Mesenchymal stem cell (in vitro differentiated cells and primary cell): ENCODE results near the gene ESPL1.

Source experiments
- DNase-seq: peaks from one replicate; pipeline ENCODE4 v3.0.0-alpha.2; 2013
- H2AFZ ChIP-seq: one replicate; pipeline ENCODE4 v1.6.1; 2013; ENCODE audit warnings: low read depth, mild to moderate bottlenecking, control low read depth, inconsistent platforms, low read length, moderate library complexity
- H2AK5ac ChIP-seq: 2 replicates; pipeline ENCODE4 v1.6.1; 2013; ENCODE audit warnings: low read length, moderate library complexity, mild to moderate bottlenecking, inconsistent platforms; ENCODE audit not compliant: severe bottlenecking
- H2BK120ac ChIP-seq: one replicate; pipeline ENCODE4 v1.6.1; 2013; ENCODE audit warnings: low read depth, mild to moderate bottlenecking, inconsistent platforms, low read length, moderate library complexity
- H2BK12ac ChIP-seq, 2 experiments: one replicate each; pipeline ENCODE4 v1.6.1; 2013; ENCODE audit warnings: inconsistent platforms in 2 of 2, low read length in 2 of 2, mild to moderate bottlenecking in 2 of 2, moderate library complexity in 2 of 2, control low read depth in 1 of 2
- H2BK15ac ChIP-seq: one replicate; pipeline ENCODE4 v1.6.1; 2013; ENCODE audit warnings: mild to moderate bottlenecking, low read depth, inconsistent platforms; ENCODE audit not compliant: poor library complexity, severe bottlenecking
- H2BK5ac ChIP-seq: 2 replicates; pipeline ENCODE4 v1.6.1; 2013; ENCODE audit warnings: low read depth, mild to moderate bottlenecking, low read length, control low read depth, inconsistent platforms; ENCODE audit not compliant: poor library complexity, severe bottlenecking
- H3K14ac ChIP-seq, 2 experiments: one replicate each; pipeline ENCODE4 v1.6.1; 2013; ENCODE audit warnings: inconsistent platforms in 2 of 2, low read length in 2 of 2, control low read depth in 1 of 2, mild to moderate bottlenecking in 1 of 2, moderate library complexity in 1 of 2
- H3K18ac ChIP-seq, 2 experiments: one replicate each; pipeline ENCODE4 v1.6.1; 2013; ENCODE audit warnings: inconsistent platforms in 2 of 2, low read length in 2 of 2, control low read depth in 1 of 2, low read depth in 1 of 2, mild to moderate bottlenecking in 1 of 2
- H3K23ac ChIP-seq, 2 experiments: one replicate each; pipeline ENCODE4 v1.6.1; 2013; ENCODE audit warnings: inconsistent platforms in 2 of 2, low read length in 2 of 2, mild to moderate bottlenecking in 2 of 2, moderate library complexity in 2 of 2, control low read depth in 1 of 2
- H3K27ac ChIP-seq: 2 replicates; pipeline ENCODE4 v1.5.1; 2013; ENCODE audit warnings: mild to moderate bottlenecking, moderate library complexity, low read length, control low read depth, inconsistent platforms; ENCODE audit not compliant: poor library complexity, severe bottlenecking
- H3K27me3 ChIP-seq, 2 experiments: 2 replicates each; pipeline versions ENCODE4 v1.6.1 to v1.7.0; 2013; ENCODE audit warnings: low read length in 2 of 2, mild to moderate bottlenecking in 2 of 2, moderate library complexity in 2 of 2, control low read depth in 1 of 2, inconsistent platforms in 1 of 2; ENCODE audit not compliant: control insufficient read depth in 1 of 2, insufficient read depth in 1 of 2
- H3K36me3 ChIP-seq, 2 experiments: 2 replicates each; pipeline versions ENCODE4 v1.6.1 to v1.7.0; 2013; ENCODE audit warnings: low read length in 2 of 2, control low read depth in 1 of 2, inconsistent platforms in 1 of 2, low read depth in 1 of 2, mild to moderate bottlenecking in 1 of 2; ENCODE audit not compliant: insufficient read depth in 2 of 2, control insufficient read depth in 1 of 2
- H3K4ac ChIP-seq, 2 experiments: one replicate each; pipeline ENCODE4 v1.6.1; 2013; ENCODE audit warnings: inconsistent platforms in 2 of 2, low read length in 2 of 2, mild to moderate bottlenecking in 2 of 2, moderate library complexity in 2 of 2, control low read depth in 1 of 2, low read depth in 1 of 2
- H3K4me1 ChIP-seq: 2 replicates; pipeline ENCODE4 v1.6.1; 2013; ENCODE audit warnings: low read depth, low read length, control low read depth; ENCODE audit not compliant: control insufficient read depth, insufficient read depth
- H3K4me2 ChIP-seq: 2 replicates; pipeline ENCODE4 v1.6.1; 2013; ENCODE audit warnings: low read length, mild to moderate bottlenecking, inconsistent platforms; ENCODE audit not compliant: poor library complexity, severe bottlenecking
- H3K4me3 ChIP-seq, 2 experiments: 2 replicates each; pipeline versions ENCODE4 v1.5.1 to v1.7.0; 2013; ENCODE audit warnings: low read length in 2 of 2, mild to moderate bottlenecking in 2 of 2, control low read depth in 1 of 2, low read depth in 1 of 2; ENCODE audit not compliant: insufficient read depth in 1 of 2
- H3K79me1 ChIP-seq: replicated peaks from 2 replicates; pipeline ENCODE4 v1.6.1; 2013; ENCODE audit warnings: mild to moderate bottlenecking, control low read depth, low read length, inconsistent platforms; ENCODE audit not compliant: poor library complexity, severe bottlenecking
- H3K9ac ChIP-seq: 2 replicates; pipeline ENCODE4 v1.7.0; 2013; ENCODE audit warnings: mild to moderate bottlenecking, low read length, moderate library complexity
- H3K9me3 ChIP-seq: 2 replicates; pipeline ENCODE4 v1.7.0; 2013; ENCODE audit warnings: mild to moderate bottlenecking, low read length; ENCODE audit not compliant: control insufficient read depth
- H4K8ac ChIP-seq: one replicate; pipeline ENCODE4 v1.6.1; 2013; ENCODE audit warnings: inconsistent platforms, mild to moderate bottlenecking, low read length, moderate library complexity
- H4K91ac ChIP-seq: one replicate; pipeline ENCODE4 v1.6.1; 2013; ENCODE audit warnings: mild to moderate bottlenecking, low read length, inconsistent platforms
- WGBS: methylation state at CpG from one replicate; pipeline ENCODE4 v1.1.7; 2013; ENCODE audit warnings: mixed read lengths; 5-methylcytosine and 5-hydroxymethylcytosine counted together

The ESPL1 gene

DNA sequence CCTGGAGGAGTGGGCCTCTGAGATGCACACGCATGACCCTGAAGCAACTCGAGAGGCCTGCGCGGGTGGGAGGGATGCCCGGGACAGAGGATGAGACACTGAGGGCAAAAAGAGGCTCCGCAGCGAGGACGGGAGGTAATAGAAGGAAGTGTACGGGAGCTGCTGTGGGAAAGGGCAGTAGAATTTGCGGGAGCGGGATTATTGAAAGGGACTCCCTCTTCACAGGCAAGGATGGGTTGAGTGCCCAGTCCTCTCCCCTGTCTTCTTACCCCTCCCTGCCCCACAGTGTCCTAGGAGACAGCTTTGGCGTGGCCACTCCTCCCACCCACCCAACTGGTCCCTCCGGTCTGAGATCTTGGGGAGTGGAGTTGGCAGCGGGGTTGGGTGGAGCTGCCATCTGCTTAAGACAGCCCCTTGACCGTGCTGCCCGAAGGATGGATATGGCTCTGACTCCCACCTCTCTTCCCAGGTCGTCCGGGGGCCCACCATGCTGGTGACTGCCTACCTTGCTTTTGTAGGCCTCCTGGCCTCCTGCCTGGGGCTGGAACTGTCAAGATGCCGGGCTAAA, 15.7 kb upstream of the ESPL1 start:
- peak overlapping the region; percentile 94 to 98 for H3K18ac ChIP-seq
- WGBS: 21% methylated on average over 13 of the region's 19 CpGs

DNA sequence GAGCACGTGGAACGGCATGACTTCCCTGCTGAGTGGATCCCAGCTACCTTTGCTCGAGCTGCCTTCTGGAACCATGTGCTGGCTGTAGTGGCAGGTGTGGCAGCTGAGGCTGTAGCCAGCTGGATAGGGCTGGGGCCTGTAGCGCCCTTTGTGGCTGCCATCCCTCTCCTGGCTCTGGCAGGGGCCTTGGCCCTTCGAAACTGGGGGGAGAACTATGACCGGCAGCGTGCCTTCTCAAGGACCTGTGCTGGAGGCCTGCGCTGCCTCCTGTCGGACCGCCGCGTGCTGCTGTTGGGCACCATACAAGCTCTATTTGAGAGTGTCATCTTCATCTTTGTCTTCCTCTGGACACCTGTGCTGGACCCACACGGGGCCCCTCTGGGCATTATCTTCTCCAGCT, 14.8 kb upstream of the ESPL1 start:
- H3K27me3 ChIP-seq: no peaks in the 10 kb centered on the region
- 95% methylated on average over 13 of the region's 13 CpGs for WGBS

More for the DNA sequence above, 15.7 kb upstream of the ESPL1 start:
- Histone ChIP-seq H2AK5ac (no peak overlapping the region), H3K79me1 (peaks cover 22% of the 10 kb centered on the region), H3K9me3 (no peaks in the 10 kb centered on the region), H2BK15ac (peak overlapping the region; percentile 19), H2AFZ (peak overlapping the region; percentile 90), H3K4me1 (peaks cover 17% of the 10 kb centered on the region), H3K27me3 (no peaks in the 10 kb centered on the region), H2BK120ac (peak overlapping the region; percentile 73), H3K4ac (peak overlapping the region; percentile 67 to 88), H2BK5ac (peak overlapping the region; percentile 59), H3K36me3 (peaks cover 19 to 26% of the 10 kb centered on the region in 2 experiments), H4K91ac (peak overlapping the region; percentile 93), H4K8ac (peak overlapping the region; percentile 98), H2BK12ac (no peak overlapping the region), H3K4me3 (peak overlapping the region; percentile 96 to 98), H3K27ac (peak overlapping the region; percentile 67), H3K23ac (no peak overlapping the region), H3K14ac (peak overlapping the region in 1 of 2 experiments; percentile 68), H3K4me2 (peak overlapping the region; percentile 50), H3K9ac (peak overlapping the region; percentile 95)
- no peak for DNase-seq

DNA sequence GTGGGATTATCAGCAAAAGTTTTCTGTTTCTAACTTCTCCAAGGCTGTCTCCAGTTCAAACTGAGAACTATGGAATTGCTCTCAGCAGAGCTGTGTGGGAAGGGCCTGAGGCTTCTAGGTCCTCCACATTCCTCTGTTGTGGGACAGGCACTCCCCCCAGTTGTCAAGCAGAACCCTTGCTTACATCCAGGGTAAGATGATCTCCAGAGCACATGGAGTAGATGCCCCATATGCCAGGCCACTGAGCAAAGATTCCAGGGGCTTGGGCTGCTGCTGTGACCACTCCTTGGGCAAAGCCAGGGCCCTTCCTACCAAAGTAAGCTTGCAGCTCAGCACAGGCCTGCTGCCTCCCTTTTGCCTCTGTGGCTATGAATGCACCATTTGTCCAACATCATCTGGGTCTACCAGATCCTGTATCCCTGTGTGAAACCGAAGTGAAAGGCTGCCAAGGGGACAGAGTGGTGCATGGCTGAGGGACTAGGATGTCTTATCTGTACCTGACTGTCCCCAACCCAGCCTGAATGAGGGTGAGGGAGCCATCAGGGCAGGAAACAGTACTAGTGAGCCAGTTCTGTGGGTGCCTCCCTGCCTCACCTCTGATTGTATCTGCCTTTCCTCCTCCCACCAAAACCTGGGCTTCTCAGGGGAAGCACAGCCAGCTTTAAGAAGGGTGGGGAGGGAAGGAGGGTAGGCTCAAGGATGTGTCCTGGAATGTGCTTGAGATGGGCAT, 13.1 kb upstream of the ESPL1 start:
- Histone ChIP-seq H3K4me3 (no peak overlapping the region), H3K27me3 (no peaks in the 10 kb centered on the region), H2BK15ac (no peak overlapping the region), H3K9ac (no peak overlapping the region), H2BK120ac (no peak overlapping the region), H2BK12ac (no peak overlapping the region), H4K91ac (no peak overlapping the region), H2AK5ac (no peak overlapping the region), H2AFZ (no peak overlapping the region), H3K9me3 (no peaks in the 10 kb centered on the region), H3K79me1 (peaks cover 22% of the 10 kb centered on the region), H3K27ac (no peak overlapping the region), H3K4me2 (no peak overlapping the region), H3K23ac (no peak overlapping the region), H2BK5ac (no peak overlapping the region), H3K18ac (no peak overlapping the region), H3K14ac (no peak overlapping the region), H3K4ac (no peak overlapping the region), H4K8ac (no peak overlapping the region), H3K36me3 (peaks cover 19 to 26% of the 10 kb centered on the region in 2 experiments), H3K4me1 (peaks cover 17% of the 10 kb centered on the region)
- no peak for DNase-seq
- 90% methylated on average over 1 of the region's 1 CpG for WGBS

More for the DNA sequence above, 14.8 kb upstream of the ESPL1 start:
- Histone ChIP-seq H4K91ac (peak overlapping the region; percentile 43), H3K18ac (no peak overlapping the region), H2AFZ (no peak overlapping the region), H3K14ac (no peak overlapping the region), H4K8ac (peak overlapping the region; percentile 19), H3K4ac (no peak overlapping the region), H3K4me1 (peaks cover 17% of the 10 kb centered on the region), H3K4me3 (peak overlapping the region in 1 of 2 experiments; percentile 98), H3K9ac (peak overlapping the region; percentile 95), H2BK5ac (no peak overlapping the region), H3K23ac (no peak overlapping the region), H2BK12ac (no peak overlapping the region), H3K36me3 (peaks cover 19 to 26% of the 10 kb centered on the region in 2 experiments), H3K27ac (no peak overlapping the region), H3K79me1 (peaks cover 22% of the 10 kb centered on the region), H3K9me3 (no peaks in the 10 kb centered on the region), H2BK15ac (no peak overlapping the region), H2BK120ac (no peak overlapping the region), H2AK5ac (no peak overlapping the region), H3K4me2 (peak overlapping the region; percentile 50)
- DNase-seq: no peak

DNA sequence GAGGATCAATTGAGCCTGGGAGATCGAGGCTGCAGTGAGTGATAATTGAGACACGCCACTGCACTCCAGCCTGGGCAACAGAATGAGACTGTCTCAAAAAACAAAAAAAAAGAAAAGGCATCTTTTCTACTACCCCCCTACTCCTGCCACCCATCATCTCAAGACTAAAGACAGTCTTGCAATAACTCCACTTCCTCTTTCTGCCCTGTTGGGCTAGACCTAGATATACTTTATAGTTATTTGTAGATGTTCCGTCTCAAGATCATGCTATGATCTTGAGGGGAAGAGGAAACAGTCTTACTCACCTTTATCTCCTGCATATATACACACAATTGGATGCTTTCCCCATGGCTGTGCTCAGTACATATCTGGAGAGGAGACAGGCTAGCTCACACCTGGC, 12.1 kb upstream of the ESPL1 start:
- 100% methylated on average over 2 of the region's 3 CpGs for WGBS
- Histone ChIP-seq H3K14ac (no peak overlapping the region), H3K27ac (no peak overlapping the region), H3K9ac (no peak overlapping the region), H3K18ac (no peak overlapping the region), H3K23ac (no peak overlapping the region), H3K27me3 (no peaks in the 10 kb centered on the region), H2AFZ (no peak overlapping the region), H3K79me1 (peaks cover 22% of the 10 kb centered on the region), H3K4me1 (peaks cover 16% of the 10 kb centered on the region), H3K9me3 (no peaks in the 10 kb centered on the region), H3K36me3 (peaks cover 19 to 26% of the 10 kb centered on the region in 2 experiments), H2BK5ac (no peak overlapping the region), H3K4ac (no peak overlapping the region), H2AK5ac (no peak overlapping the region), H3K4me2 (no peak overlapping the region), H4K8ac (no peak overlapping the region), H2BK120ac (no peak overlapping the region), H3K4me3 (no peak overlapping the region), H2BK12ac (no peak overlapping the region), H2BK15ac (no peak overlapping the region), H4K91ac (no peak overlapping the region)
- DNase-seq: no peak
